Endothelial cell of umbilical vein (primary cell): Measurements from ENCODE around the gene LPP. TPM values are rescaled to one million over a fixed set of nuclear protein-coding genes. Genes with fewer than 3 reads are reported as not detected.

Source experiments
- BruUV-seq: library from RNA; stranded (reverse); fragments of 400-500 nt; replicated peaks from 2 replicates; lab custom pipeline; 2021; lab: Mats Ljungman, UMichigan
- CTCF ChIA-PET: fragments of 300-600, 350-600 bp; sonication (Branson Sonifier 250); formaldehyde crosslinking; loops from one replicate; lab custom pipeline; 2021; ENCODE audit warnings: antibody characterized with exemption, inconsistent platforms; lab: Charles Lee
- POLR2A ChIA-PET: fragments of 300-600, 350-600 bp; sonication (Branson Sonifier 250); formaldehyde crosslinking; loops from one replicate; lab custom pipeline; 2021; ENCODE audit warnings: antibody characterized with exemption, inconsistent platforms; lab: Charles Lee
- DNase-seq: peaks from one replicate; pipeline ENCODE4 v3.0.0-alpha.2; 2011; ENCODE audit warnings: low read depth, low spot score
- FAIRE-seq: peaks from 2 replicates; lab custom pipeline; 2011; peaks lifted over from hg19 to GRCh38; lab: Jason Lieb, UNC
- H2AFZ ChIP-seq: 2 replicates; pipeline ENCODE4 v1.6.0; 2012; ENCODE audit warnings: low read depth, low read length, control low read depth, inconsistent platforms
- H3K27ac ChIP-seq: 2 replicates; pipeline ENCODE4 v1.5.1; 2011; ENCODE audit warnings: low read depth, mild to moderate bottlenecking, control low read depth, low read length, moderate library complexity; ENCODE audit not compliant: insufficient read depth
- H3K27me3 ChIP-seq, 2 experiments: 2 replicates each; pipeline versions ENCODE4 v1.6.0 to v1.6.1; 2011; ENCODE audit warnings: low read length in 2 of 2, mixed read lengths in 1 of 2; ENCODE audit not compliant: control insufficient read depth in 2 of 2, insufficient read depth in 2 of 2
- H3K36me3 ChIP-seq, 2 experiments: 2 replicates in 1 of 2; 3 replicates in 1 of 2; pipeline ENCODE4 v1.5.1; 2011; ENCODE audit warnings: low read length in 2 of 2, mild to moderate bottlenecking in 1 of 2, moderate library complexity in 1 of 2; ENCODE audit not compliant: control insufficient read depth in 2 of 2, insufficient read depth in 2 of 2; ENCODE audit errors: extremely low read depth in 1 of 2
- H3K4me1 ChIP-seq: 3 replicates; pipeline ENCODE4 v1.5.1; 2011; ENCODE audit warnings: mild to moderate bottlenecking, low read length; ENCODE audit not compliant: control insufficient read depth, insufficient read depth; ENCODE audit errors: extremely low read depth
- H3K4me2 ChIP-seq: 2 replicates; pipeline ENCODE4 v1.6.1; 2011; ENCODE audit warnings: low read length, control low read depth, mixed read lengths; ENCODE audit not compliant: insufficient read depth
- H3K4me3 ChIP-seq, 3 experiments: fragments of 200-600 bp in 1 of 3; sonication (generic), shearing (Covaris generic) in 1 of 3; replicated peaks in 1 of 3; 2 replicates each; pipeline ENCODE4 v1.5.1; 2011 to 2016; ENCODE audit warnings: control low read depth in 3 of 3, low read length in 3 of 3, mild to moderate bottlenecking in 2 of 3, inconsistent platforms in 1 of 3, low read depth in 1 of 3, moderate library complexity in 1 of 3; ENCODE audit not compliant: insufficient read depth in 1 of 3
- H3K79me2 ChIP-seq: 2 replicates; pipeline ENCODE4 v1.6.0; 2012; ENCODE audit warnings: low read length, inconsistent platforms; ENCODE audit not compliant: control insufficient read depth, insufficient read depth
- H3K9ac ChIP-seq: replicated peaks from 2 replicates; pipeline ENCODE3; 2011; ENCODE audit warnings: low read length, control low read depth; ENCODE audit not compliant: insufficient read depth; ENCODE audit errors: extremely low read depth
- H3K9me1 ChIP-seq: replicated peaks from 3 replicates; pipeline ENCODE4 v1.6.0; 2011; ENCODE audit warnings: mild to moderate bottlenecking, low read length; ENCODE audit not compliant: control insufficient read depth, insufficient read depth; ENCODE audit errors: extremely low read depth
- H3K9me3 ChIP-seq: replicated peaks from 2 replicates; pipeline ENCODE4 v1.5.1; 2012; ENCODE audit warnings: low read length, inconsistent platforms; ENCODE audit not compliant: control insufficient read depth, insufficient read depth
- H4K20me1 ChIP-seq: replicated peaks from 2 replicates; pipeline ENCODE3; 2011; ENCODE audit warnings: mild to moderate bottlenecking, low read length; ENCODE audit not compliant: control insufficient read depth, insufficient read depth; ENCODE audit errors: extremely low read depth
- FOS ChIP-seq: IDR thresholded peaks from 2 replicates; pipeline ENCODE4 v1.6.1; 2011; ENCODE audit warnings: mild to moderate bottlenecking, low read length, moderate library complexity, borderline replicate concordance; ENCODE audit not compliant: insufficient read depth
- GATA2 ChIP-seq: IDR thresholded peaks from 2 replicates; pipeline ENCODE4 v1.7.0; 2011; ENCODE audit warnings: low read depth, mild to moderate bottlenecking, moderate library complexity, mixed read lengths, low read length; ENCODE audit not compliant: insufficient read length, insufficient read depth
- MYC ChIP-seq: IDR thresholded peaks from one replicate; pipeline ENCODE4 v1.6.1; 2011; ENCODE audit warnings: mild to moderate bottlenecking, low read depth, low read length
- POLR2AphosphoS5 ChIP-seq: IDR thresholded peaks from 2 replicates; pipeline ENCODE4 v1.6.1; 2012; ENCODE audit warnings: low read depth, mild to moderate bottlenecking, control low read depth, low read length, moderate library complexity; ENCODE audit not compliant: insufficient read depth
- dilution Hi-C: fragments of 300-500 bp; cut with MboI; formaldehyde crosslinking; loops from one replicate; pipeline ENCODE4 v1.15.0; 2019; ENCODE audit warnings: low sequenced_read_pairs; ENCODE audit not compliant: extremely low pct_ligation_motif_present
- intact Hi-C: fragments of 100-400 bp; cut with micrococcal nuclease; formaldehyde crosslinking; loops from one replicate; pipeline ENCODE4 v1.10.0; 2022
- polyA plus RNA-seq, 4 experiments: library from polyadenylated mRNA; depleted of rRNA in 3 of 4; stranded (reverse) in 3 of 4; unstranded in 1 of 4; fragments of >200 nt; gene quantifications; 2 replicates each; pipeline versions ENCODE4 v1.2.1 to v1.2.3, GENCODE V29; 2011 to 2012; ENCODE audit warnings: missing spikeins in 1 of 4
- total RNA-seq: library from RNA; stranded (reverse); gene quantifications from 2 replicates; pipeline ENCODE4 v1.2.3, GENCODE V29; 2021
- TF ChIP-seq, protein P1 (sequence below): IDR thresholded peaks from 2 replicates; pipeline ENCODE4 v1.6.1; 2011; ENCODE audit not compliant: insufficient read depth, insufficient read length

Gene LPP
- total and polyA plus RNA-seq, 2 donors (not counting 3 experiments of a cell fraction or from before 2014, with no cell fraction given) = 16.9 to 153 TPM

DNA sequence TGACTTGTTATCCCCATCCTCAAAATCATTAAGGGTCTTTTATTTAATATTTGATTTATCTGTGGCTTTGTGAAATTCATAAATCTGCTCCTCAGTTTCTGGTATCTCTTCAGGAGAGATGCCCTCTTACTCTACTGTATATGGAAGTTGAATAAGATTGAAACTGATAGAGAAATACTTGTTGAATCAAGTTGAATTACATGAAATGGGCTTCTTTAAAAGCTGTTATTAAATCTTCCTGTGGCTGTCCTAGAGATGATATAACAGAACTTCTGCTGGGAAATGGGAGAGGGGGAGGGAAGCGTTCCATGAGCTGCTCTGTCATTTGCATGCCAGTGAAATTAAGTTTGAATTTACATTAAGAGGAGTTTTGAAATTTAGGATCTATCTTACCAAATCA lies 523.4 kb downstream of the LPP start:
- H2AFZ ChIP-seq = no peak overlapping the region
- ChIA-PET POLR2A (no interaction called here), CTCF (interaction anchor here (1.3 kb wide), 1 partner anchor 18 kb away, joined by 5 read pairs; no protein-coding TSS in a partner anchor)
- no TSS peak for BruUV-seq
- H3K27ac ChIP-seq = no peak overlapping the region
- H3K4me3 ChIP-seq = no peak overlapping the region
- no peaks in the 10 kb centered on the region for H3K9me3 ChIP-seq
- dilution Hi-C loops (no loop called here), intact Hi-C loops (no loop called here)
- H3K27me3 ChIP-seq = no peaks in the 10 kb centered on the region
- FAIRE-seq (no peak), DNase-seq (no peak)
- TF ChIP-seq, protein P1, sequence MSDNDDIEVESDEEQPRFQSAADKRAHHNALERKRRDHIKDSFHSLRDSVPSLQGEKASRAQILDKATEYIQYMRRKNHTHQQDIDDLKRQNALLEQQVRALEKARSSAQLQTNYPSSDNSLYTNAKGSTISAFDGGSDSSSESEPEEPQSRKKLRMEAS = no peak
- no peak for TF ChIP-seq FOS
- no peak overlapping the region for H3K9ac ChIP-seq
- no peak overlapping the region for H3K4me2 ChIP-seq
- H3K79me2 ChIP-seq = no peaks in the 10 kb centered on the region
- no peaks in the 10 kb centered on the region for H3K9me1 ChIP-seq
- no peaks in the 10 kb centered on the region for H3K36me3 ChIP-seq
- no peaks in the 10 kb centered on the region for H4K20me1 ChIP-seq
- H3K4me1 ChIP-seq = no peaks in the 10 kb centered on the region

DNA sequence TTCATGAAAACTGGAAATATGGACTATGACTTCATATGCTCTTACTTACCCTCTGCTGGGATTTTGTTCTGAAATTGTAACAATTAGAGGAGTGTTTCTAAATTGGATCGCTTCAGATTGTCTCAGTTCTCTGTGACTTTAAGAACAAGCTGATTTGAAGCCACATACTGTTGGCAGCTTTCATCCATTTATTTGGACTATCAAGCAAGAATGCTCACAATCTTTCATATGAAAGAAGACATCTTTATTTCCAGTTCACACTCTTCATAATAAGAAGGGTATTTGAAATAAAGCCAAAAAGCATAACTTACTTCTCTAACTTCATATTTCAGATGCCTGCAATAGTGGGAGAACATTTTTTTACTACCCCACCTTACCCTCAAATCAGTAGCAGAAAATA lies 526.2 kb downstream of the LPP start:
- Histone ChIP-seq H4K20me1 (no peaks in the 10 kb centered on the region), H3K36me3 (no peaks in the 10 kb centered on the region), H3K27me3 (no peaks in the 10 kb centered on the region), H3K9me1 (no peaks in the 10 kb centered on the region), H3K4me1 (no peaks in the 10 kb centered on the region), H2AFZ (no peak overlapping the region), H3K9ac (no peak overlapping the region), H3K4me2 (no peak overlapping the region), H3K79me2 (no peaks in the 10 kb centered on the region), H3K4me3 (no peak overlapping the region), H3K9me3 (no peaks in the 10 kb centered on the region), H3K27ac (no peak overlapping the region)
- intact Hi-C loops = no loop called here
- TF ChIP-seq MYC (no peak), GATA2 (no peak), POLR2AphosphoS5 (no peak)
- BruUV-seq = no TSS peak
- DNase-seq = no peak
- dilution Hi-C loops = no loop called here
- no peak for FAIRE-seq
- CTCF ChIA-PET = interaction anchor here (1.0 to 1.6 kb wide), 2 partner anchors 8 to 16 kb away, joined by 3 to 5 read pairs; no protein-coding TSS in a partner anchor
- POLR2A ChIA-PET = interaction anchor here (0.9 kb wide), 1 partner anchor 11 kb away, joined by 3 read pairs; no protein-coding TSS in a partner anchor
